Colonic mucosa (tissue), 4 donors: ENCODE measurements around the gene PTPRJ. TPM values are rescaled to one million over a fixed set of nuclear protein-coding genes. Genes with fewer than 3 reads are reported as not detected.
"Not testable (repeated sequence)": the region's sequence is repeated elsewhere in the genome, so short reads cannot be mapped to it uniquely, and the experiment has no call there.

ENCODE experiments used
- DNase-seq: peaks from one replicate; pipeline ENCODE4 v3.0.0-alpha.2; 2020
- H3K27ac ChIP-seq: fragments of 200-600 bp; one replicate; pipeline ENCODE4 v1.8.0; 2021
- H3K27me3 ChIP-seq: fragments of 200-600 bp; one replicate; pipeline ENCODE4 v1.8.0; 2021
- H3K36me3 ChIP-seq: fragments of 200-600 bp; one replicate; pipeline ENCODE4 v1.8.0; 2021
- H3K4me1 ChIP-seq: fragments of 200-600 bp; one replicate; pipeline ENCODE4 v1.8.0; 2021; ENCODE audit warnings: mild to moderate bottlenecking
- H3K4me3 ChIP-seq: fragments of 200-600 bp; one replicate; pipeline ENCODE4 v1.8.0; 2021
- H3K9ac ChIP-seq, 2 donors: one replicate each; pipeline ENCODE4 v1.7.0; 2013; ENCODE audit warnings: control low read depth in 2 of 2, low read depth in 2 of 2, low read length in 2 of 2
- H3K9me3 ChIP-seq: fragments of 200-600 bp; one replicate; pipeline ENCODE4 v1.8.0; 2021
- CTCF ChIP-seq: fragments of 200-600 bp; IDR thresholded peaks from one replicate; pipeline ENCODE4 v1.8.0; 2022; ENCODE audit warnings: antibody characterized with exemption, mild to moderate bottlenecking
- intact Hi-C: fragments of 100-400 bp; cut with DNase I; formaldehyde crosslinking; loops from one replicate; pipeline ENCODE4 v1.14.1; 2022
- total RNA-seq, 2 donors: library from RNA; stranded (reverse); fragmentation: NEBNext Ultra II Directional in 1 of 2; extraction: Animal tissue kit (Norgen Biotek cat#: 25700) in 1 of 2; gene quantifications; one replicate each; pipeline ENCODE4 v1.2.1, GENCODE V29; 2021
- donor health status: healthy.
- donor health status: DM: no; HTN: no; CAD: no.
- donor health status: DM: no; HTN: no; CAD: no.

Gene PTPRJ
- total RNA-seq, 2 donors from 2014 or later: 37.5 to 45.7 TPM

- Histone ChIP-seq H3K9ac (no peak overlapping the region), H3K9me3 (no peaks in the 10 kb centered on the region), H3K36me3 (no peaks in the 10 kb centered on the region), H3K4me1 (no peaks in the 10 kb centered on the region), H3K27me3 (no peaks in the 10 kb centered on the region), H3K4me3 (no peak overlapping the region), H3K27ac (no peak overlapping the region)
- intact Hi-C loops: no loop called here
- DNase-seq: peak; percentile 56
- peak; percentile 83 for TF ChIP-seq CTCF
These were observed 192.7 kb downstream of the PTPRJ start for GRCh38 chr11:48172818-48173609.

- DNase-seq: no peak
- H3K4me3 ChIP-seq: no peak overlapping the region
- no peak overlapping the region for H3K9ac ChIP-seq
- no peaks in the 10 kb centered on the region for H3K4me1 ChIP-seq
- H3K9me3 ChIP-seq: no peaks in the 10 kb centered on the region
- no peaks in the 10 kb centered on the region for H3K27me3 ChIP-seq
- TF ChIP-seq CTCF: no peak
- H3K27ac ChIP-seq: no peak overlapping the region
- no peaks in the 10 kb centered on the region for H3K36me3 ChIP-seq
- intact Hi-C loops: no loop called here
These were observed 197.3 kb downstream of the PTPRJ start for GRCh38 chr11:48177661-48178060.

- intact Hi-C loops: no loop called here
- no peak for DNase-seq
- no peak for TF ChIP-seq CTCF
- no peaks in the 10 kb centered on the region for H3K4me1 ChIP-seq
- H3K27ac ChIP-seq: no peak overlapping the region
- no peaks in the 10 kb centered on the region for H3K27me3 ChIP-seq
- H3K9me3 ChIP-seq: no peaks in the 10 kb centered on the region
- no peak overlapping the region for H3K4me3 ChIP-seq
- no peak overlapping the region for H3K9ac ChIP-seq
- no peaks in the 10 kb centered on the region for H3K36me3 ChIP-seq
These were observed 200.3 kb downstream of the PTPRJ start for GRCh38 chr11:48180627-48181026.

GRCh38 chr11:48182860-48183526 lies 202.6 kb downstream of the PTPRJ start:
- H3K9me3 ChIP-seq: no peaks in the 10 kb centered on the region
- no peak for DNase-seq
- intact Hi-C loops: no loop called here
- H3K4me1 ChIP-seq: no peaks in the 10 kb centered on the region
- TF ChIP-seq CTCF: no peak
- H3K36me3 ChIP-seq: no peaks in the 10 kb centered on the region
- H3K9ac ChIP-seq: no peak overlapping the region
- H3K4me3 ChIP-seq: no peak overlapping the region
- no peak overlapping the region for H3K27ac ChIP-seq
- no peaks in the 10 kb centered on the region for H3K27me3 ChIP-seq

- DNase-seq: no peak
- Histone ChIP-seq H3K27me3 (no peaks in the 10 kb centered on the region), H3K4me3 (no peak overlapping the region), H3K9ac (no peak overlapping the region), H3K36me3 (no peaks in the 10 kb centered on the region), H3K9me3 (no peaks in the 10 kb centered on the region), H3K27ac (no peak overlapping the region), H3K4me1 (no peaks in the 10 kb centered on the region)
- no peak for TF ChIP-seq CTCF
- intact Hi-C loops: no loop called here
These were observed 204.1 kb downstream of the PTPRJ start for GRCh38 chr11:48184452-48184851.

- H3K9me3 ChIP-seq, H3K27ac ChIP-seq, intact Hi-C loops, H3K9ac ChIP-seq, H3K4me1 ChIP-seq, H3K36me3 ChIP-seq, H3K4me3 ChIP-seq, DNase-seq, H3K27me3 ChIP-seq: not testable (repeated sequence)
These were observed 210.7 kb downstream of the PTPRJ start for GRCh38 chr11:48190906-48191654.
